SK-N-SH treated with all-trans-retinoic acid at 6 μM for 48 hours (cell line): ENCODE measurements around the gene RGMA.

ENCODE experiments used
- ATAC-seq: fragments of 200-7000 bp; cut with Tn5 transposase; 3 replicates; pipeline ENCODE4 v1.9.1; 2020; ENCODE audit warnings: mild to moderate bottlenecking, moderate library complexity
- ARNTL ChIP-seq: fragments of 450-650 bp; formaldehyde crosslinking; IDR thresholded peaks from 2 replicates; pipeline ENCODE4 v1.5.0; 2020; ENCODE audit warnings: low read depth, mild to moderate bottlenecking, moderate library complexity, borderline replicate concordance
- BACH2 ChIP-seq: fragments of 250-450 bp; sonication (Bioruptor Pico); IDR thresholded peaks from 2 replicates; pipeline ENCODE4 v1.9.0; 2021; ENCODE audit warnings: mild to moderate bottlenecking, borderline replicate concordance
- CREB5 ChIP-seq: fragments of 250-450 bp; sonication (Bioruptor Pico); IDR thresholded peaks from 2 replicates; pipeline ENCODE4 v1.5.1; 2020; ENCODE audit warnings: low read depth, mild to moderate bottlenecking, moderate library complexity
- CSDC2 ChIP-seq: fragments of 250-450 bp; sonication (Bioruptor Pico); IDR thresholded peaks from 2 replicates; pipeline ENCODE4 v1.5.0; 2020; ENCODE audit warnings: mild to moderate bottlenecking, moderate library complexity
- CSRNP3 ChIP-seq: fragments of 250-450 bp; sonication (Bioruptor Pico); IDR thresholded peaks from 2 replicates; pipeline ENCODE4 v1.5.1; 2021; ENCODE audit warnings: mild to moderate bottlenecking, moderate library complexity
- ESRRG ChIP-seq: fragments of 250-450 bp; sonication (Bioruptor Pico); IDR thresholded peaks from 2 replicates; pipeline ENCODE4 v1.6.1; 2021; ENCODE audit warnings: mild to moderate bottlenecking
- GLIS3 ChIP-seq: fragments of 250-450 bp; sonication (Bioruptor Pico); IDR thresholded peaks from 2 replicates; pipeline ENCODE4 v1.5.0; 2020; ENCODE audit warnings: mild to moderate bottlenecking, moderate library complexity
- ISL1 ChIP-seq: fragments of 250-450 bp; sonication (Bioruptor Pico); IDR thresholded peaks from 2 replicates; pipeline ENCODE4 v2.1.2; 2022; ENCODE audit warnings: mild to moderate bottlenecking, moderate library complexity
- PATZ1 ChIP-seq: fragments of 250-450 bp; sonication (Bioruptor Pico); IDR thresholded peaks from 2 replicates; pipeline ENCODE4 v1.8.0; 2020; ENCODE audit warnings: mild to moderate bottlenecking, moderate library complexity, borderline replicate concordance
- POU6F1 ChIP-seq: fragments of 250-450 bp; sonication (Bioruptor Pico); IDR thresholded peaks from 2 replicates; pipeline ENCODE4 v1.8.0; 2021; ENCODE audit warnings: low read depth, mild to moderate bottlenecking, moderate library complexity, borderline replicate concordance
- PPARA ChIP-seq: fragments of 250-450 bp; sonication (Bioruptor Pico); IDR thresholded peaks from 2 replicates; pipeline ENCODE4 v1.5.0; 2020; ENCODE audit warnings: mild to moderate bottlenecking, borderline replicate concordance
- RARB ChIP-seq: fragments of 250-450 bp; sonication (Bioruptor Pico); IDR thresholded peaks from 2 replicates; pipeline ENCODE4 v1.8.0; 2021; ENCODE audit warnings: mild to moderate bottlenecking, moderate library complexity
- TCF4 ChIP-seq: fragments of 250-450 bp; sonication (Bioruptor Pico); IDR thresholded peaks from 2 replicates; pipeline ENCODE4 v1.8.0; 2021; ENCODE audit warnings: mild to moderate bottlenecking, moderate library complexity, borderline replicate concordance
- ZC3H10 ChIP-seq: fragments of 250-450 bp; sonication (Bioruptor Pico); IDR thresholded peaks from 2 replicates; pipeline ENCODE4 v1.5.1; 2021; ENCODE audit warnings: mild to moderate bottlenecking, moderate library complexity
- ZFP3 ChIP-seq: fragments of 250-450 bp; sonication (Bioruptor Pico); IDR thresholded peaks from 2 replicates; pipeline ENCODE4 v1.5.0; 2020; ENCODE audit warnings: mild to moderate bottlenecking, moderate library complexity
- ZFP30 ChIP-seq: fragments of 450-650 bp; formaldehyde crosslinking; IDR thresholded peaks from 2 replicates; pipeline ENCODE4 v1.5.0; 2022; ENCODE audit warnings: mild to moderate bottlenecking, moderate library complexity
- ZNF565 ChIP-seq: fragments of 450-650 bp; formaldehyde crosslinking; conservative IDR thresholded peaks from 2 replicates; pipeline ENCODE4 v1.5.0; 2020; ENCODE audit warnings: low read depth, mild to moderate bottlenecking, moderate library complexity
- ZNF8 ChIP-seq: fragments of 450-650 bp; formaldehyde crosslinking; IDR thresholded peaks from 2 replicates; pipeline ENCODE4 v1.5.0; 2020; ENCODE audit warnings: mild to moderate bottlenecking, moderate library complexity
- TF ChIP-seq, protein P1 (sequence below): fragments of 250-450 bp; sonication (Bioruptor Pico); IDR thresholded peaks from 2 replicates; pipeline ENCODE4 v1.5.0; 2020; ENCODE audit warnings: mild to moderate bottlenecking, moderate library complexity

RGMA gene

DNA sequence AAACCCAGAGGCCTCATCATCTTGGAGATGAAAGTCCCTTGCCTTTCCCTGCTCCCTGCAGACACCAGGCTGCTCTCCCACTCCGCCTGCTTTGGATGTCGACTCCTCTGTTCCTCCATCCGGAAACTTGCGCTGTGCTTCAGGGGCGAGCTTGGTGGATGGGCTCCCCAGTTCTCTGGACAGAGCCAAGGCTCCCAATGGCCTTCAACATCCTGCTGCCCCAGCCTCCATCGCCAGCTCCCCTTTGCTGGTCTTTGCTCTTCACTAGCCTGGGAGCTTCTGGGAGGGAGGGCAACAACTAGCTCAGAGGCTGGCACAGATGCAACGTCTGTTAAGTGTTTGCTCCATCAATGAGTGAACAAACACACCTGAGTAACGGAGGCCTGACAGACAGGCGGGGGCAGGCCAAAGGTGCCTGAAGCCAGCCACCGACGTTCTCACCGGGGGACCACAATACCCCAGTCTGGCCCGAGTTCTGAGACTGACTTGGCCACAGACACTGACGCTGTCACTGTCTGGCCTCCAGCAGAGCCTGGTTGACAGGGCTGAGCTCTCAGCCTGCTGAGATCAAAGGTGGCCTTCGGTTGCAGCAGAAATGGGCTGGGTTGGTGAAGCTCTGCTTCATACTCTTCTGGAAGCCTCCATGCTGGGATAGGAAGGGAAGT lies 39.0 kb downstream of the RGMA start:
- no peak for ATAC-seq
- TF ChIP-seq ZC3H10 (no peak), CSDC2 (no peak), GLIS3 (CRISPR knock-in tag) (no peak), ISL1 (CRISPR knock-in tag) (no peak), ESRRG (CRISPR knock-in tag) (no peak), PATZ1 (CRISPR knock-in tag) (no peak), TCF4 (CRISPR knock-in tag) (no peak), ARNTL (CRISPR knock-in tag) (no peak), PPARA (CRISPR knock-in tag) (no peak), POU6F1 (CRISPR knock-in tag) (no peak), CREB5 (no peak), ZFP3 (no peak), ZFP30 (no peak), ZNF565 (CRISPR knock-in tag) (no peak)

DNA sequence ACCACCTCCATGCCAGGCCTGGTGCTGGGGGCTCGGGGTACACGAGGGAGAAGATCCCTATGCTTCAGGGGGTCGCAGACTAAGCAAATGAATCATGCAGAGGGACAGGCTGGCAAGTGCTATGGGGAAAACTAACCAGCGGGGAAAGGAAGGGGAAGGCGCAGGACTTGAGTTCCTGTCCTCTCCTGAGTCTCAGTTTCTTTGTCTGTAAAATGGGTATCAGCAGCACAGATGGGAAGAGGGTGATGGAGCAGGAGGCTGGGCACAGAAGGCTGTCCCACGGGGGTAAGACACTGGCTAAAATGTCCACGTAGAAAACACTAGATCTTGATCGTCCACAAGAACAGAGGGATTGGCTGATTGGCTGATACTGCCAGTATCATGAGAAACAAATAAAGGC lies 39.8 kb downstream of the RGMA start:
- no peak for ATAC-seq
- no peak for TF ChIP-seq PPARA (CRISPR knock-in tag)
- TF ChIP-seq, protein P1, sequence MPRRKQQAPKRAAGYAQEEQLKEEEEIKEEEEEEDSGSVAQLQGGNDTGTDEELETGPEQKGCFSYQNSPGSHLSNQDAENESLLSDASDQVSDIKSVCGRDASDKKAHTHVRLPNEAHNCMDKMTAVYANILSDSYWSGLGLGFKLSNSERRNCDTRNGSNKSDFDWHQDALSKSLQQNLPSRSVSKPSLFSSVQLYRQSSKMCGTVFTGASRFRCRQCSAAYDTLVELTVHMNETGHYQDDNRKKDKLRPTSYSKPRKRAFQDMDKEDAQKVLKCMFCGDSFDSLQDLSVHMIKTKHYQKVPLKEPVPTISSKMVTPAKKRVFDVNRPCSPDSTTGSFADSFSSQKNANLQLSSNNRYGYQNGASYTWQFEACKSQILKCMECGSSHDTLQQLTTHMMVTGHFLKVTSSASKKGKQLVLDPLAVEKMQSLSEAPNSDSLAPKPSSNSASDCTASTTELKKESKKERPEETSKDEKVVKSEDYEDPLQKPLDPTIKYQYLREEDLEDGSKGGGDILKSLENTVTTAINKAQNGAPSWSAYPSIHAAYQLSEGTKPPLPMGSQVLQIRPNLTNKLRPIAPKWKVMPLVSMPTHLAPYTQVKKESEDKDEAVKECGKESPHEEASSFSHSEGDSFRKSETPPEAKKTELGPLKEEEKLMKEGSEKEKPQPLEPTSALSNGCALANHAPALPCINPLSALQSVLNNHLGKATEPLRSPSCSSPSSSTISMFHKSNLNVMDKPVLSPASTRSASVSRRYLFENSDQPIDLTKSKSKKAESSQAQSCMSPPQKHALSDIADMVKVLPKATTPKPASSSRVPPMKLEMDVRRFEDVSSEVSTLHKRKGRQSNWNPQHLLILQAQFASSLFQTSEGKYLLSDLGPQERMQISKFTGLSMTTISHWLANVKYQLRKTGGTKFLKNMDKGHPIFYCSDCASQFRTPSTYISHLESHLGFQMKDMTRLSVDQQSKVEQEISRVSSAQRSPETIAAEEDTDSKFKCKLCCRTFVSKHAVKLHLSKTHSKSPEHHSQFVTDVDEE, result no peak
- TF ChIP-seq, all 23 proteins: peak for 0

- TF ChIP-seq ESRRG (CRISPR knock-in tag) (no peak), CSDC2 (no peak), RARB (CRISPR knock-in tag) (no peak), BACH2 (CRISPR knock-in tag) (no peak), ZC3H10 (no peak), PATZ1 (CRISPR knock-in tag) (no peak), ARNTL (CRISPR knock-in tag) (no peak), ZNF8 (no peak), PPARA (CRISPR knock-in tag) (no peak), ZNF565 (CRISPR knock-in tag) (no peak), GLIS3 (CRISPR knock-in tag) (no peak), ISL1 (CRISPR knock-in tag) (no peak), CSRNP3 (CRISPR knock-in tag) (no peak)
- no peak for ATAC-seq
Measured at GRCh38 chr15:93048759-93049161, 40.3 kb downstream of the RGMA start.
